Measurements from ENCODE around the gene IZUMO4. TPM values are rescaled to one million over a fixed set of nuclear protein-coding genes. Genes with fewer than 3 reads are reported as not detected.

The IZUMO4 gene, protein sequence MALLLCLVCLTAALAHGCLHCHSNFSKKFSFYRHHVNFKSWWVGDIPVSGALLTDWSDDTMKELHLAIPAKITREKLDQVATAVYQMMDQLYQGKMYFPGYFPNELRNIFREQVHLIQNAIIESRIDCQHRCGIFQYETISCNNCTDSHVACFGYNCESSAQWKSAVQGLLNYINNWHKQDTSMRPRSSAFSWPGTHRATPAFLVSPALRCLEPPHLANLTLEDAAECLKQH
- total RNA-seq = 7.6 and 9.5 TPM in 2 replicates

DNA sequence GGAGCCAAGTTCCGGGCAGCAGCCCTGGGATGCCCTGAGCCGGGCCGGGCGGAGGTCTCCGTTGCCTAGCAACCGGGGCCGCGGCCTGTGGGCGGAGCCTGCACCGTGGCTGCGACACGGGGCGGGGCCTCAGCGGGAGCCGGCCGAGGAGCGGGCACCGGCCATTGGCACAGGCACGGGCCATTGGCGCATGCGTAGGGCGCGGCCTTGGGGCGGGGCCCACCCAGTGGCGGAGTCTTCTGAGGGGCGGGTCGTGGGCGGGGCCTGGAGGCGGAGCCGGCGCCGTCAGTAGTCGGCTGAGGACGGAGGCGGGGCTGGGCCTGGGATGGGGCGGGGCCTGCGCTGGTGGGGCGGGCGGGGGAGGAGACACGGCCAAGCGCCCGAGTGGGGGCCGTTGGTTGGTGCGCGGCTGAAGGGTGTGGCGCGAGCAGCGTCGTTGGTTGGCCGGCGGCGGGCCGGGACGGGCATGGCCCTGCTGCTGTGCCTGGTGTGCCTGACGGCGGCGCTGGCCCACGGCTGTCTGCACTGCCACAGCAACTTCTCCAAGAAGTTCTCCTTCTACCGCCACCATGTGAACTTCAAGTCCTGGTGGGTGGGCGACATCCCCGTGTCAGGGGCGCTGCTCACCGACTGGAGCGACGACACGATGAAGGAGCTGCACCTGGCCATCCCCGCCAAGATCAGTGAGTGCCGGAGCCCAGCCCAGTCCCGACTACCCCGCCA lies at the start of gene IZUMO4:
Gene IZUMO4 (plus strand): TSS at position 436 of the 723 bp plus-strand sequence. CDS start 31 bp downstream, at position 467.
- no peaks in the 10 kb centered on the region for H3K27me3 Mint-ChIP-seq (ENCODE audit: low read depth)
- peak within 1 kb of the TSS; percentile 84 for H3K27ac Mint-ChIP-seq
- peak; percentile 98 for DNase-seq (ENCODE audit: low spot score)
- H3K4me1 Mint-ChIP-seq (ENCODE audit: low read depth) = peaks cover 15% of the 10 kb centered on the region
- H3K4me3 Mint-ChIP-seq (ENCODE audit: low read depth) = peak within 1 kb of the TSS; percentile 97
- H3K36me3 Mint-ChIP-seq (ENCODE audit: low read depth) = peaks cover 45% of the 10 kb centered on the region
- intact Hi-C loops (cut with micrococcal nuclease) = loop anchor here (1.0 to 5.0 kb wide), 5 partner anchors 11 to 199 kb away; partner anchors contain the start of gene AP3D1
- no peaks in the 10 kb centered on the region for H3K9me3 Mint-ChIP-seq

DNA sequence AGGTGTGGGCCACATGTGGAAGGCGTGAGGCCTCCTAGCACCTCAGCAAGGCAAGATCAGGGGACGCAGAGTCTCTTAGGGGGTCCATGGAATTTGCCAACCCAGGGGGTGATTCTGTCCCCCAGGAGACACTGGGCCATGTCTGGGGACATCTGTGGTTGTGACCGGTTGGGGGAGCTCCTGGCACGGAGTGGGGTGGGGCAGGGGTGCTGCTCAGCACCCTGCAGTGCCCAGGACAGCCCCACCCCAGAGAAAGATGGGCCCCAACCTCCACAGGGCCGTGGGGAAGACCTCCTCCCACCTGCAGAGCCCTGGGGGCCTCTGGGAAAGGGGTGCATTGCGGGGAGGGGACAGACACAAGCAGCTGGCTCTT lies 49.7 kb upstream of the IZUMO4 start:
- Mint-ChIP-seq H3K4me3 (ENCODE audit: low read depth) (no peak overlapping the region), H3K27ac (no peak overlapping the region), H3K27me3 (ENCODE audit: low read depth) (no peaks in the 10 kb centered on the region), H3K4me1 (ENCODE audit: low read depth) (peaks cover 14% of the 10 kb centered on the region), H3K36me3 (ENCODE audit: low read depth) (peaks cover 33% of the 10 kb centered on the region), H3K9me3 (no peaks in the 10 kb centered on the region)
- DNase-seq (ENCODE audit: low spot score) = no peak
- intact Hi-C loops (cut with micrococcal nuclease) = no loop called here

DNA sequence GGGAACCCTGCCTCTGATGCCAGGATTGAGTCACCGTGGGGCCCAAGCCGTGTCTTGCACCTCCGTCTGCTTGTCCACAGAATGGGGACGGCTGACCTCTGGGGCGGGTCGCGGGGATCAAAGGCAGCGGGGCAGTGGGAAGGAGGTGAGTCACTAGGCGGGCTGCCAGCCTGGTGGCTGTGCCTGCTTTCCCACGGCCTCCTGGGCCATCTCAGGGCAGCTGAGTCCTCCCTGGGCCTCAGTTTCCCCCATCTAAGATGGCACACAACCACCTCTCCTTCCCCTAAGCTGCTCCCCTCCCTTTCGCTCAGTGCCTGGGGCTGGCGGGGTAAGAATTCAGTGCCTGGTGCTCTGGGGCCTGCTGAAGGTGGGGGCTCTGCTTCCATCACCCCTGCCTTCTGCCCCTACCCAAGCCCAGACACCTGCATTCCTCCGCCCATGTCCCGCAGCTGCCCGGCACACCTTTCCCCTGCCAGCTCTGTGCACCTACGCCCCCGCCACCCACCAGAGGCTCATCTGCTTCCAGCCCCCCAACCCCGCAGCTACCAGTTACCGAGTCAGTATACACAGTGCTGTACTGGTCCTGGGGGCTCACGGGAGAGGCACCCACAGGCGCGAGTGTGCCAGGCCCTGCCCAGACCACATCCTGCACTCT lies 49.1 kb upstream of the IZUMO4 start:
- Mint-ChIP-seq H3K27me3 (ENCODE audit: low read depth) (no peaks in the 10 kb centered on the region), H3K9me3 (no peaks in the 10 kb centered on the region), H3K4me1 (ENCODE audit: low read depth) (peaks cover 19% of the 10 kb centered on the region), H3K36me3 (ENCODE audit: low read depth) (peaks cover 31% of the 10 kb centered on the region), H3K4me3 (ENCODE audit: low read depth) (no peak overlapping the region), H3K27ac (no peak overlapping the region)
- intact Hi-C loops (cut with micrococcal nuclease) = no loop called here
- no peak for DNase-seq (ENCODE audit: low spot score)

DNA sequence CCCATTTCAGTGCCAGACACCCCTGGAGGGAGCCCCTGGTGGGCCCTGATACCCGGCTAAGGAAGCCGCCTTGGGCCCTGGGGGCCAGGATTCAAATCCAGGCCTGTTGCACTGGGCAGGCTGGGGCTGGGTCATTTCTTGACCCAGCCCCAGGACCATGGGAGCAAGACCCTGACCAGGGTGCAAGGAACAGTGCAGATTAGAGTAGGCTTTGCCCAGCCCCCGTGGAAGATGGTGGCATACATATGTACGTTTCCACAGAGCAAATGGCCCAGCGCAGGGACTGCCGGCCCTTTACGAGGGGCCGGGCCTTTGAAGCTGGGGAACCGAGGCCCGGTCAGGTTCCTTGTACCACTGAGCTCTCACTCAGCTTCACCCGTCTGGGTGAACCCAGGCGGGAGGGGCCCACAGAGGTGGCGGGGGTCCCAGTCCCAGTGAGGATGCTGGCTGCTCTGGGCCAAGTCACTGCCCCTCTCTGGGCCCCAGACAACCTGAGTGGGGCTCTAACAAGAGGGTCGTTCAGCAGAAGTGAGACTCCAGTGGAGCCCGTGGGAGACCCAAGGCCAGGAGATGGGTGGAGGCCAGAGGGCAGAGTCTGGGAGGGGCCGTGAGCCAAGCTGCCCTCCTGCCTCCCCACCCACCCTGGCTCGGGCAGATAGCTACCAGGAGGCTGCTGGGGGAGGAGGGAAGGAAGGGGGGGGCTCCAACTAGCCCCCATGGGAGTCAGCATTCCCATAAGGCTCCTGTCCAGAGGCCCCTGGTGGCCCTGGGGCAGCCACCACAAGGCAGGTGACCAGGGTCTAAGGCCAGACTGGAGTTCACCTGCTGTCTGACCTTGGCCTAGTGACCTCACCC lies 48.4 kb upstream of the IZUMO4 start:
- H3K27ac Mint-ChIP-seq = no peak overlapping the region
- intact Hi-C loops (cut with micrococcal nuclease) = no loop called here
- H3K4me3 Mint-ChIP-seq (ENCODE audit: low read depth) = peak overlapping the region; percentile 82
- no peak for DNase-seq (ENCODE audit: low spot score)
- peaks cover 19% of the 10 kb centered on the region for H3K4me1 Mint-ChIP-seq (ENCODE audit: low read depth)
- H3K36me3 Mint-ChIP-seq (ENCODE audit: low read depth) = peaks cover 29% of the 10 kb centered on the region
- H3K9me3 Mint-ChIP-seq = no peaks in the 10 kb centered on the region
- no peaks in the 10 kb centered on the region for H3K27me3 Mint-ChIP-seq (ENCODE audit: low read depth)

DNA sequence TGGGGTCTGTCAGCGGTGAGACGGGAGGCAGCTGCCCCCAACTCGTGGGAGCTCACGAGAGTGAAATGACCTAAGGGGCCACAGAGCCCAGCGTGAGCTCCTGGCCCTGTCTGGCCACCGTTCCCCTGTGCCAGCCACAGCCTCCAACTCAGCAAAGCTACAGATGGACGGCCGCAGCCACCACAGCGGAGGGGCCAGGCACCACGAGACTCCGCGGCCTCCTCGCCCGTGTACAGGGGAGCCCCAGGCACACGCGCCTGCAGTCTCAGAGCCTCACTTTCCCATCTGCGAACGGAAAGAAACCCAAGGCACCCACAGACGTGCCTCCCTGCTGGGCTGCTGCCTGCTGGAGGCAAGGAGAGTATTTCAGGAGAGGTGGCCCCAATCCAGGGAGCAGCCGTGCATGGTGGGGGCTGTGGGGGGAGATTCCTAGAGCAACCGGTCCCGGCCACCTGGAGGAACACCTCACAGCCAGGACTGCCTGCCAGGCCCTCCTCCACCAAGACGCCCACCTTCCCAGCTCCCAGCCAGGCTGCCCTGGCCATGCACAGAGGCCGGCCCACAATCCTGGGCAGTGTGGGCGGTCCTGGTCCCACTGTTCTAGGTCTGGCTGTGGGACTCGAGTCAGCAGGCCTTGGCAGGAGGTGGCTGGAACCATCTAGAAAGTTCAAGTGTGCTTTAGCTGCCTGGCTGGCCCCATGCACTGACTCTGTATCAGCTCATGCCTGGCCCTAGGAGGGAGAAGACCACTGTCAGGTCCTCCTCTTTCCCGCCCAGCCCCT lies 47.6 kb upstream of the IZUMO4 start:
- intact Hi-C loops (cut with micrococcal nuclease) = no loop called here
- peak overlapping the region; percentile 82 for H3K4me3 Mint-ChIP-seq (ENCODE audit: low read depth)
- no peaks in the 10 kb centered on the region for H3K9me3 Mint-ChIP-seq
- no peaks in the 10 kb centered on the region for H3K27me3 Mint-ChIP-seq (ENCODE audit: low read depth)
- H3K4me1 Mint-ChIP-seq (ENCODE audit: low read depth) = peaks cover 19% of the 10 kb centered on the region
- no peak overlapping the region for H3K27ac Mint-ChIP-seq
- H3K36me3 Mint-ChIP-seq (ENCODE audit: low read depth) = peaks cover 26% of the 10 kb centered on the region
- no peak for DNase-seq (ENCODE audit: low spot score)

DNA sequence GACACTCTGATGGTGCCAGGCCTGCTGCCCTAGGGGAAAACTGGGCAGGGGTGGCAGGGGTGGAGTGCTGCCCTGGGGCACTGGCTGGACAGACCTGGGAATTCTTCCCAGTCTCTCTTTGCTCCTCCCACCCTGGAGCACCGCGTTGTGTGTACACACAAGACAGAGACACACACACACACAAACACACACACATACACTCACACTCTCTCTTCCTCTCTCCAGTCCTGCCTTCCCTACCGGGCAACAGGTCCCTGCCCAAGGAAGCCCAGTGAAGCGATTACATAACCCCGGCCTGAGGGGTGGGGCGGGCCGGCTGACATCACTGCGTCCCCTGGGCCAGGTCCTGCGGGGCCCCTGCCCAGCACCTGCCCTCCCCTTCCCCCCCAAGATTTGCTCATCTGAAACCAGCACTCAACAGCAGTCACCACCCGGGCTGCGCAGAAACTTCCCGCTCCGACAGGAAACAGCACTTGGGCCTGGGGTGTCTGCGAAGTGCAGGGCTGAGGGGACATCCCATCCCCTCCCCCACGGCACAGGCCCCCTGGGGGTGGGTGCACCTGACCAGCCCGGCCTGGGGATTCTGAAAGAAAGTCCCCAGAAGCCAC lies 46.9 kb upstream of the IZUMO4 start:
- H3K27me3 Mint-ChIP-seq (ENCODE audit: low read depth) = no peaks in the 10 kb centered on the region
- H3K9me3 Mint-ChIP-seq = no peaks in the 10 kb centered on the region
- DNase-seq (ENCODE audit: low spot score) = peak; percentile 69
- intact Hi-C loops (cut with micrococcal nuclease) = loop anchor here (1.0 to 5.0 kb wide), 2 partner anchors 8 to 42 kb away; no protein-coding TSS in a partner anchor
- peak overlapping the region; percentile 60 for H3K27ac Mint-ChIP-seq
- H3K4me3 Mint-ChIP-seq (ENCODE audit: low read depth) = peak overlapping the region; percentile 82
- H3K4me1 Mint-ChIP-seq (ENCODE audit: low read depth) = peaks cover 19% of the 10 kb centered on the region
- H3K36me3 Mint-ChIP-seq (ENCODE audit: low read depth) = peaks cover 23% of the 10 kb centered on the region

DNA sequence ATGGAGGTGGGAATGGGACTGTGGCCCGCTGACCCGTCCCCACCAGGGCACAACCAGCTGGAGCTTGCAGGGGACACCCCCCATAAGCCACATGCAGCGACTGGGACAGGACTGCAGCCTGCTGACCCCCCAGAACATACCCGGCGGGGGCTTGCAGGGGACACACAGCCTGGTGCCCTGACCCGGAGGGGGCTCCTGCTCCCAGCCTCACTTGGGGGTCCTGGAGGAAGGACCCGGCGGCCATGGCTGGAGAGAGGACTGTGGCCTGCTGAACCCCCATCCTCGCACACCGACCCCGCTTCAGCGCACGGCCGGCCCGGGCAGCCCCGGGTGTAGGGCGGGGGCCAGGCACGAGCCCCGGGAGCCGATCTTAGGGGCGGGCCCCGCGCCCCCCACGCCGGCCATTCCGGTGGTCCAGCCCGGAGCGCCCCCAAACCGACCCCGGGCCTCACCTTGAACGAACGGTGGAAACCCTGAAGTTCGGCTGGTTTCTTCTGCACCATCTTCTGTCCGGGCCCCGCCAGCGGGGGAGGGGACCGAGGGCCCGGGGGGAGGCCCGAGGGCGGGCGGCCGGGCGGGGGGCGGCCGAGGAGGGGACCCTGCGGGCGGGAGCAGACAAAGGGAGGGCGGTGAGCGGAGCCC lies 46.2 kb upstream of the IZUMO4 start:
- no peaks in the 10 kb centered on the region for H3K9me3 Mint-ChIP-seq
- no peak overlapping the region for H3K27ac Mint-ChIP-seq
- H3K27me3 Mint-ChIP-seq (ENCODE audit: low read depth) = no peaks in the 10 kb centered on the region
- intact Hi-C loops (cut with micrococcal nuclease) = loop anchor here (1.0 to 5.0 kb wide), 2 partner anchors 8 to 42 kb away; no protein-coding TSS in a partner anchor
- H3K4me3 Mint-ChIP-seq (ENCODE audit: low read depth) = peak overlapping the region; percentile 82
- peaks cover 21% of the 10 kb centered on the region for H3K36me3 Mint-ChIP-seq (ENCODE audit: low read depth)
- peaks cover 22% of the 10 kb centered on the region for H3K4me1 Mint-ChIP-seq (ENCODE audit: low read depth)
- DNase-seq (ENCODE audit: low spot score) = no peak

DNA sequence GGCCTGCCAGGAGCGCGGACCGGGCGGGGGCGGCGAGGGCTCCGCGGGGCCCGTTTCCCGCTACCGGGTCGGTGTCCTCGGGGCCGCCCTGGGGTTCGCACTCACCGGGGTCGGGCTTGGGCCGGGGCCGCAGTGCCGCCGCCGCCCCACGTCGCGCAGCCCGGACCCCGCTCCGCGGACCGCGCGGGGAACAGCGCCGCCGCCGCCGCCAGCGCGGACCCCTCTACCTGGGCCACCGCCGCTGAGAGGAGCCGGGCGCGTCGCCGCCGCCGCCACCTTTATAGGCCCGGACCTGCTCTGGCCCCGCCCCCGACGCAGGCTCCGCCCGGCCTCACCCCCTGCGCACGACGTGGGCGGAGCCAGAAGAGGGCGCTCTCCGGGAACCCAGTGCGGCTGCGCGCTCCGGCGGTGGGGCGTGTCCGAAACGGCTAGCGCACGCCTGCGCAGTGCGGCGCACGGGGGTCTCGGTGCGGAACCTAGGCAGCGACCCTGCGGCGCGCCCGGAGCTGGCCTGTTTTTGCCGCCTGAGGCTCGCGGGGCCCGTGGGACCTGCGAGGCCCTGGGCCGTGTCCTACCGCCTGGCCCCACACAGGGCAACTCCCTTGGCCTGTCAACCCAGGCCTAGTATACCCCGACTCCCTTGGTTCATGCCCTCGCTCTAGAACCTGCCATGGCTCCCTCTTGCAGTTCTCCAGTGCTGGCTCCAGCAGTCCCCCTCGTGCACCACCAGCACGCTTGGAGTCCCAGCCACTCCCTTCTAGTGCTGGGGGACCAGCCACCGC lies 45.5 kb upstream of the IZUMO4 start, which contains the start of gene MKNK2:
Gene MKNK2 (minus strand): TSS at position 254 of the 782 bp plus-strand sequence. CDS start 393 bp downstream, outside the sequence.
- intact Hi-C loops (cut with micrococcal nuclease) = loop anchor here (1.0 to 5.0 kb wide), 3 partner anchors 9 to 41 kb away; no protein-coding TSS in a partner anchor
- Mint-ChIP-seq H3K27me3 (ENCODE audit: low read depth) (no peaks in the 10 kb centered on the region), H3K4me3 (ENCODE audit: low read depth) (peak within 1 kb of the TSS; percentile 82), H3K27ac (peak within 1 kb of the TSS; percentile 86), H3K4me1 (ENCODE audit: low read depth) (peaks cover 25% of the 10 kb centered on the region), H3K9me3 (no peaks in the 10 kb centered on the region), H3K36me3 (ENCODE audit: low read depth) (peaks cover 21% of the 10 kb centered on the region)
- DNase-seq (ENCODE audit: low spot score) = peak; percentile 91

DNA sequence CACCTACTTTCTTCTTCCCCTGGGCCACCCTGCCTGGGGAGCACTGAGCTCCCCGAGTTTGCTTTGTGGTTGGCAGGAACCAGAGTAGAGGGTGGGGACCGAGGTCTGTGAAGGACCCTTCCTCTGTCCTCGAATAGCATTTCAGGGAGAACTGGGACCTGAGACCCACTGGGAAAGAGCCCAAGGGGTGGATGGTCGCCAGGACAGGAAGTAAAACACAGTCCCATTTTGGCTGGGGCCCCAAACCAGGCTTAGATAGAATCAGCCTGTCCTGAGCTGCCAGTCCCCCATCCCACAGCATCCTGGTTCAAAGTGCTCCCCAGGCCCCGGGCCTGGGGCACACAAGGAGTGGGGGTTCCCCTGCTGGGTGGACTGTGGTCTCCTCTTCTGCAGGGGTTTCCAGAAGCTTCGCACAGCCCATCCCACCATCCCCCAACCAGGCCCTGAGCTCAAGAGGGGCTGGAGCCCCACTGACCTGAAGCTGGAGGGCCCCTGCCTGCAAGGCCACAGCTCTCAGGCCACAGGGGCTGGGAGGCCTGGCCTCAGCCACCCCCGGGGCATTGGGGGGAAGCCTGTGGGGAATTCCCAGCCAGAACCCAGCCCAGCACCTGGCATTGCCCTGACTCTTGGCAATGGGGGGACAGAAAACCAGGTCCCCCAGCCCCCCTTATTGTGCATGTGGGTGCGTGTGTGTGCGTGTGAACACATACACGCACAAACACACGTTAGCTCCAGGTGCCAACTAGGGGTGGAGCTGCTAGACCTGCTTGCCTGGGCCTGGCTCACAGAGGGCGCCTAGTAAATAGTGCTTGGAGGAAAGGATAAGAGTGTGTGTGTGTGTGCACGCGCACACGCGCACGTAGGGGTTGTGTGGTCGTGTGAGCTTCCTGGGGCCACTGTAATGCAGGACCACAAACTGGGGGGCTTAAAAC lies 44.7 kb upstream of the IZUMO4 start:
- intact Hi-C loops (cut with micrococcal nuclease) = loop anchor here (1.0 to 5.0 kb wide), 2 partner anchors 9 to 40 kb away; no protein-coding TSS in a partner anchor
- Mint-ChIP-seq H3K9me3 (no peaks in the 10 kb centered on the region), H3K4me1 (ENCODE audit: low read depth) (peaks cover 31% of the 10 kb centered on the region), H3K4me3 (ENCODE audit: low read depth) (peak overlapping the region; percentile 72), H3K27me3 (ENCODE audit: low read depth) (no peaks in the 10 kb centered on the region), H3K36me3 (ENCODE audit: low read depth) (peaks cover 18% of the 10 kb centered on the region), H3K27ac (peak overlapping the region; percentile 86)
- DNase-seq (ENCODE audit: low spot score) = no peak
